Peyer's patch (tissue), 4 donors: Measurements from ENCODE around the gene CELF2.

Experiments
- POLR2A ChIP-seq, 2 donors: fragments of 450-650 bp; IDR thresholded peaks; one replicate each; pipeline ENCODE4 v1.5.1; 2017; ENCODE audit warnings: antibody characterized with exemption in 2 of 2, mild to moderate bottlenecking in 2 of 2, moderate library complexity in 2 of 2
- TF ChIP-seq, protein P1 (sequence below), 6 experiments: fragments of 450-650 bp in 4 of 6; fragments of 200-600 bp in 2 of 6; sonication (generic) in 1 of 6; IDR thresholded peaks; one replicate each; pipeline ENCODE4 v1.5.1; 2017 to 2019; ENCODE audit warnings: antibody characterized with exemption in 6 of 6, mild to moderate bottlenecking in 3 of 6, moderate library complexity in 1 of 6

DNA sequence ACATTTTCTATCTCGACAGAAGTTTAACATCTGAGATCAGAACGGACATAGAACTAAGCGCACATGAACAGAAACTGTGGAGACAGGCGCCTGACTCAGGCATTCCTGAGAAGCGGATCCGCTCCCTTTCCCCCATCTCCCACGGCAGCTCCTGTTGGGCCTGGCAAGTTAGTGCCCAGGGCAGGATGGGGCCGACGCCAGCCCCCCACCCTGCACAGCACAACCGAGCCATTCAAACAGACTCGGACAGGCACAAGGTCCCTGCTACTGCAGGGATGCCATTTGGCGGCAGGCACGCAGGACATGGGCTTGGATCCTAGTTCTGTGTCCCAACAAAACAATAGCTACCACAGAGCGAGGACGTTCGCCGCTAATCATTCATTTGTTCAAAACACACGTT, 322.0 kb downstream of the CELF2 start:
- TF ChIP-seq, protein P1, sequence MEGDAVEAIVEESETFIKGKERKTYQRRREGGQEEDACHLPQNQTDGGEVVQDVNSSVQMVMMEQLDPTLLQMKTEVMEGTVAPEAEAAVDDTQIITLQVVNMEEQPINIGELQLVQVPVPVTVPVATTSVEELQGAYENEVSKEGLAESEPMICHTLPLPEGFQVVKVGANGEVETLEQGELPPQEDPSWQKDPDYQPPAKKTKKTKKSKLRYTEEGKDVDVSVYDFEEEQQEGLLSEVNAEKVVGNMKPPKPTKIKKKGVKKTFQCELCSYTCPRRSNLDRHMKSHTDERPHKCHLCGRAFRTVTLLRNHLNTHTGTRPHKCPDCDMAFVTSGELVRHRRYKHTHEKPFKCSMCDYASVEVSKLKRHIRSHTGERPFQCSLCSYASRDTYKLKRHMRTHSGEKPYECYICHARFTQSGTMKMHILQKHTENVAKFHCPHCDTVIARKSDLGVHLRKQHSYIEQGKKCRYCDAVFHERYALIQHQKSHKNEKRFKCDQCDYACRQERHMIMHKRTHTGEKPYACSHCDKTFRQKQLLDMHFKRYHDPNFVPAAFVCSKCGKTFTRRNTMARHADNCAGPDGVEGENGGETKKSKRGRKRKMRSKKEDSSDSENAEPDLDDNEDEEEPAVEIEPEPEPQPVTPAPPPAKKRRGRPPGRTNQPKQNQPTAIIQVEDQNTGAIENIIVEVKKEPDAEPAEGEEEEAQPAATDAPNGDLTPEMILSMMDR (IDR thresholded peaks at IDR 0.05): no peak
- no peak for TF ChIP-seq POLR2A (IDR thresholded peaks at IDR 0.05)
